ENCODE measurements around the gene GMFB.
"Not testable (repeated sequence)": the region's sequence is repeated elsewhere in the genome, so short reads cannot be mapped to it uniquely, and the experiment has no call there.

Gene GMFB

DNA sequence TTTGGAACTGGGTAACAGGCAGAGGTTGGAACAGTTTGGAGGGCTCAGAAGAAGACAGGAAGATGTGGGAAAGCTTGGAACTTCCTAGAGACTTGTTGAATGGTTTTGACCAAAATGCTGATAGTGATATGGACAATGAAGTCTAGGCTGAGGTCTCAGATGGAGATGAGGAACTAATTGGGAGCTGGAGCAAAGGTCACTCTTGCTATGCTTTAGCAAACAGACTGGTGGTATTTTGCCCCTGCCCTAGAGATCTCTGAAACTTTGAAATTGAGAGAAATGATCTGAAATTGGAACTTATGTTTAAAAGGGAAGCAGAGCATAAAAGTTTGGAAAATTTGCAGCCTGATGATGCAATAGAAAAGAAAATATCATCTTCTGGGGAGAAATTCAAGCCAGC, 30.2 kb downstream of the GMFB start:
- not testable (repeated sequence) for DNase-seq (ENCODE audit: low read depth in 2 of 2)

DNA sequence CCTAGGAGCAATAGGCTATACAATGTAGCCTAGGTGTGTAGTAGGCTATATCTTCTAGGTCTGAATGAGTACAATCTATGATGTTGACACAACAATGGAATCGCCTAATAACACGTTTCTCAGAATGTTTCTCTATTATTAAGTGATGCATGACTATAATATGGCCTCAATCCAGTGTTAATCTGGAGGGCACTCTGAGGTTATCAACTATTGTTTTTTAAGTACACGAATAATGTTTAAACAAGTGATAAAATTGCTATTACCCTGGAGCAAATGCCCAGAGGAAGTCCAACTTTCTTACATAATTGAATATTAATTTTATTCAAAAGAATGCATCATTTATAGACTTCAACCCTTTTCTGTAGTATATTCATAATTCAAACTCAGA, 31.2 kb downstream of the GMFB start:
- DNase-seq (ENCODE audit: low read depth in 2 of 2): no peak

DNA sequence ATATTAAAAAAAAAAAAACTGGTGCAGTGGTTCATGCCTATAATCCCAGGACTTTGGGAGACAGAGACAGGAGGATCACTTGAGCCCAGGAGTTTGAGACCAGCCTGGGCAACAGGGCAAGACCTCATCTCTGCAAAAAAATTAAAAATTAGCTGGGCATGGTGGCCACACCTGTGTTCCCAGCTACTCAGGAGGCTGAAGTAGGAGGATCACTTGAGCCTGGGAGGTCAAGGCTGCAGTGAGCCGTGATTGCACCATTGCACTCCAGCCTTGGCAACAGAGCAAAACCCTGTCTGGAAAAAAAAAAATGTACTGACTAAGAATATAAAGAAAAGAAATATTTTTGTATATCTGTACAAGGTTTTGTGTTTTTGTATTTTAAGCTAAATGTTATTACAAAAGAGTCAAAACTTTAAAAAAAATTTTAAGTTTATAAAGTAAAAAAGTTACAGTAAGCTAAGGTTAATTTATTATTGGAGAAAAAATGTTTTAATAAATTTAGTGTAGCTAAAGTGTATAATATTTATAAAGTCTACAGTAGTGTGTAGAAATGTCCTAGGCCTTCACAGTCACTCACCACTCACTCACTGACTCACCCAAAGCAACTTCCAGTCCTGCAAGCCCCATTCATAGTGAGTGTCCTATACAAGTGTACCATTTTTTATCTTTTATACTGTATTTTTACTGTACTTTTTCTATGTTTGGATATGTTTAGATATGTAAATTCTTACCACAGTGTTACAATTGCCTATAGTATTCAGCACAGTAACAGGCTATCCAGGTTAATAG, 31.8 kb downstream of the GMFB start:
- not testable (repeated sequence) for DNase-seq (ENCODE audit: low read depth in 2 of 2)

DNA sequence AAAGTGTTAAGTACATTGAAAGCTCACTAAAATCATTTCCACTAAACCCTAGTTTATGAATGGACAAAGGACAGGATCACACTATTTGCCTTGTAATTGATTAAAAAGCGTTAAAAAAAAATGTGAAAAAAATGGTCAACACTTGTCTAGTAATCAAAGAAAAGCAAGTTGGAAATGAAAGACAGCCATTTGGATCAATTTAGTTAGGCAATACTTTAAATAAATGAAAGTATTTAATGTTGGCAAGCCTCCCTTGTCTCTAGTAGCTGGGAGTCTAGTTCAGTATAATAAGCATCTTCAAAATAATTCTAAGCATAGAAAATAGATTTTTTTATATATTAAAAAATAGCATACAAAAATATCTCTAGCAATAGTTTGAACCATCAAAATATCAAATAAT, 33.4 kb downstream of the GMFB start:
- DNase-seq (ENCODE audit: low read depth in 2 of 2): no peak

DNA sequence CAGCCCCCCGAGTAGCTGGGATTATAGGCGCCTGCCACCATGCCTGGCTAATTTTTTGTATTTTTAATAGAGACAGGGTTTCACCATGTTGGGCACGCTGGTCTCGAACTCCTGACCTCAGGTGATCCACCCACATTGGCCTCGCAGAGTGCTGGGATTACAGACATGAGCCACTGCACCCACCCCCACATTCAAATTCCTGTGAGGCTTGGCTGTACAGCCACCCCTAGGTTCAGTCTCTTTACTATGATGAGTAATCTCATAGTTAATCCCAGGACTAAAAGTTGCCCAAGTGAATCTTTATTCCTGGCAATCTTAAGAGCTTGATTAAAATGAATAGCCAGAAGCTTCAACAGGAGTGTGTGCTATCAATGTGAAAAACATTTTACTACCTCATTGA, 34.8 kb downstream of the GMFB start:
- DNase-seq (ENCODE audit: low read depth in 2 of 2): not testable (repeated sequence)

DNA sequence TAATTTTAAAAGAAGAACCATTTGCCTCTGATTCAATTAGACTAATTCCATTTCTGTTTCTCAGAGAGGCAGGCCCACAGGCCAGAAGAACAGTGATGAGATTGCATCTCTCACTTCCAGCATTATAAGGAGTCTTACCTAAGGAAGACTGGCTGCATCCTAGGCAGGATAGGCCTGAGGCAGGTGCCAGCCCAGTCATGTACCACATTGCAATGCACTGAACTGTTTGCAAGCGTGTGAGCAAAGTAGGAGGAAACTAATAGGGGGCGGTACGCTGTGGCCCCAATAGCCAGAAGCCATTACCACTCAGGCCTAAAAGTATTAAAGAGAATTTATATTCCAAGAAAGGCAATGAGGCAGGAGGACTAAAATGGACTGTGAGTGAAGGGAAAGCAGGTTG, 35.5 kb downstream of the GMFB start:
- no peak for DNase-seq (ENCODE audit: low read depth in 2 of 2)

DNA sequence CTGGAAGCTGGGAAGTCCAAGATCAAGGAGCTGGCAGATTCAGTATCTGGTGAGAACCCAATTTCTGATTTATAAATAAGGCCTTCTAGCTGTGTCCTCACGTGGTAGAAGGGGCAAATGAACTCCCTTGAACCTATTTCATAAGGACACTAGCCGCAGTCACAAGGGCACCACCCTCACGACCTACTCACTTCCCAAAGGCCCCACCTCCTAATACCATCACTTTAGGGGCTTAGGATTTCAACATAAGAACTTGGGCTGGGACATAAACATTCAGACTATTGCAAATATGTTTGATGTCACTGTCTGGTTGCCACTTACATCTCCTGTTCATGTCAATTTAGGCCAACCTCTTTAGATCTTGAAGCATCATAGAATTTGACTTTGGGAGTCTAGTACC, 36.8 kb downstream of the GMFB start:
- no peak for DNase-seq (ENCODE audit: low read depth in 2 of 2)

DNA sequence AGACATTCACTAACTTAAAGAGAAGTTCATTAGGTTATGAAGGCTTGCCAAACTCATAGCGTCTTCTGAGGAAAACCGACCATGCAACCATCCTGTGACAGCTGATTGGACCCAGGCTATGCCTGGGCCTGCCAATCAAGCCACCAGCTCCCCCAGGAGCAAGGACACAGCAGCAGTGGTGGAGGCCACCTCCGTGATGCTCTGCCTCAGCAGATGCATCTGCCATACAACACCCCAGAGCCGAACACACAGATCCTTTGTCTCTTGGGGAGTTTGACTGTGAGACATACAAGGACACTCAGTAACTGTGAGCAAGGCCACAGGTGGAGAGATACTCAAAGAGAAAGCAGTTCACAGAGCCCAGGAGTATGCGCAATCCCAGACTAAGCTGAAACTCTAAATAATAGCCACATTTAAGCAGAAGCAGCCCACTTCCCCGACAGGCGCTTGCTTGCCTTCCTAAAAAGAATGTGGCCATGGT, 37.6 kb downstream of the GMFB start:
- DNase-seq (ENCODE audit: low read depth in 2 of 2): no peak

DNA sequence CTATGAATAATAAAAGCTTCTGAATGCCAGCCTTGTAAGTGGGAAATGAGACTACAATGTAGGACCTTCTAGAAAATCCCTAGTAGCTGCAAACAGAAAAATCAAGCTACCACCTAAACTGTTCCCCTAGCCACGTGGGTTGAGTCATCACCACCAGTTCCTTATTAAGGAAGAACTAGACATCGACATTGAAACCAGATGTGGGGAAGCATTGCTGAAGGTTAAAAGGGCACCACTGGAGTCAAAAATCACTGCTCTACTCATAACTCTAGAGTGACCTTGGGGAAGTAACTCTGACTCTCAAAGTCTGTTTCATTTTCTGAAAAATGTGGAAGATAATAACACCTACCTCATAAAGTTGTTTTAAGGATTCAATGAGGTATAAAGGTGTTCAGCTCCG, 38.2 kb downstream of the GMFB start:
- DNase-seq (ENCODE audit: low read depth in 2 of 2): peak; percentile 54 to 55

DNA sequence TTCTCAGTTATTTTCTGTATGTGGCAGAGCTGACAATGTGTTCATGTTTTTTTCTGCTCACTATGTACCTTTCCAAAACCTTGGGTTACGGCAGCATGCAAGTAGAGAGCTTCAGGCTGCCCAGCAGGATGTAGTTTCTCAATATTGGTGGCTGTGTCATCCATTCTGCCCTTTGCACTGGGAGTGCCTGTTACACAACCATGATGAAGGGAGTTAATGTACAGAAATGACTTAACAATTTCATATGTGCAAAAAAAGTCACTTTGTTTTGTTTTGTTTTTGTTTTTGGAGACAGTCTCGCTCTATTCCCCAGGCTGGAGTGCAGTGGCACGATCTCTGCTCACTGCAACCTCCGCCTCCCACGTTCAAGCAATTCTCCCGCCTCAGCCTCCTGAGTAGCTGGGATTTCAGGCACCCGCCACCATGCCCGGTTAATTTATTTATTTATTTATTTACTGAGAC, 41.5 kb downstream of the GMFB start:
- no peak for DNase-seq (ENCODE audit: low read depth in 2 of 2)

DNA sequence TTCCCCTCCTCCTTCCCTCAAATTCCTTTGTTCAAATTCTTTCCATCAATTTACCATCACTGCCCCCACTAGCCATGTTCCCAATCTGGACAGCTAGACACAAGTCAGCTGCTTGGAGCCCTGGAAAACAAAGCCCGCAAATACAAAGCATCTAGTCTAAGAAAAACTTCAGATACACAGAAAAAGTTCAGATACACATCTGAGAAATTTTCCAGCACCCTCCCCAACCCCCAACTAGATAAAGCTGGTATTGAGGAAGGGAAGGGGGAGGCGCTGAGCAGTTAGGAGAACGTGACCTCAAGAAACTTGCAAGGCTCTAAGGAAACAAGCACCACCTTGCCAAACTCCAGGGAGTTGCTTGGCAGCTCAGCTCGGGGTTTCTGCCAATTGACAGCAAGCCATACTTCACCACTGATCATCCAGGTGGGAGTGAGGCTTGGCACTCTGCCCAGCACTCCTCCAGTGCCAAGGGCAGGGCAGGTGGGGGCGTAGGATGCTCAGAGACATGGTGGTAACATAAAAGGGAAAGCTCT, 42.6 kb downstream of the GMFB start:
- no peak for DNase-seq (ENCODE audit: low read depth in 2 of 2)

DNA sequence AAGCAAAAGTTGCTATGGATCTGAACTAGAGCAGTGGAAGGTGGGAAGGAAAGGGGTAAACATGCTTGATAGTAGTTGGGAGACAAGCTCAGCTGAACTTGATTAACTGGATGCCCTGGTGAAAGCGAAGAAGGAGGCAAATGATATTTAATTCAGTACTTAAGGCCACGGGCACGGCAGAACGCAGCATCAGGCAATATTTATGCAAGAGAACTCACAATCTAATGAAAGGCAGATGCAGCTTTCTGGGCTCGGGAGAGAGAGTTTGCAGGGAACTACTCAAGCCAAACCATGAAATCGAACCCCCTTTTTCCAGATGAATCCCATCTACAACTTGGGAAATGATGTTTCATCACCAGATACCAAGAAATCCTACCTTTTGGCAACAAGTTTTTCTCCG, 44.1 kb downstream of the GMFB start:
- DNase-seq (ENCODE audit: low read depth in 2 of 2): peak; percentile 80 to 84

DNA sequence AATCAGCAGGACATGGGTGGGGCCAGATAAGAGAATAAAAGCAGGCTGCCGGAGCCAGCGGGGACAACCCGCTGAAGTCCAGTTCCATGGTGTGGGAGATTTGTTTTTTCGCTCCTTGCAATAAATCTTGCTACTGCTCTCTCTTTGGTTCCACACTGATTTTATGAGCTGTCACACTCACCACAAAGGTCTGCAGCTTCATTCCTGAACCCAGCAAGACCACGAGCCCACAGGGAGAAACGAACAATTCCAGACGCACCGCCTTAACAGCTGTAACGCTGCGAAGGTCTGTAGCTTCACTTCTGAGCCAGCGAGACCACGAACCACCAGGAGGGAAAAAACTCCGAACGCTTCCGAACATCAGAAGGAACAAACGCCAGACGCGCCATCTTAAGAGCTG, 44.8 kb downstream of the GMFB start:
- peak; percentile 53 to 56 for DNase-seq (ENCODE audit: low read depth in 2 of 2)

DNA sequence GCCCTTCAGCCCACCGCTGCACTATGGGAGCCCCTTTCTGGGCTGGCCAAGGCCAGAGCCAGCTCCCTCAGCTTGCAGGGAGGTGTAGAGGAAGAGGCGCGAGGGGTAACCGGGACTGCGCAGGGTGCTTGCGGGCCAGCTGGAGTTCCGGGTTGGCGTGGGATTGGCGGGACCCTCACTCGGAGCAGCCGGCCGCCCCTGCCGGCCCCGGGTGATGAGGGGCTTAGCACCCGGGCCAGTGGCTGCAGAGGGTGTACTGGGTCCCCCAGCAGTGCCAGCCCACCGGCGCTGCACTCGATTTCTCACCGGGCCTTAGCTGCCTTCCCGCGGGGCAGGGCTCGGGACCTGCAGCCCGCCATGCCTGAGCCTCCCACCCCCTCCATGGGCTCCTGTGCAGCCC, 45.8 kb downstream of the GMFB start:
- not testable (repeated sequence) for DNase-seq (ENCODE audit: low read depth in 2 of 2)

DNA sequence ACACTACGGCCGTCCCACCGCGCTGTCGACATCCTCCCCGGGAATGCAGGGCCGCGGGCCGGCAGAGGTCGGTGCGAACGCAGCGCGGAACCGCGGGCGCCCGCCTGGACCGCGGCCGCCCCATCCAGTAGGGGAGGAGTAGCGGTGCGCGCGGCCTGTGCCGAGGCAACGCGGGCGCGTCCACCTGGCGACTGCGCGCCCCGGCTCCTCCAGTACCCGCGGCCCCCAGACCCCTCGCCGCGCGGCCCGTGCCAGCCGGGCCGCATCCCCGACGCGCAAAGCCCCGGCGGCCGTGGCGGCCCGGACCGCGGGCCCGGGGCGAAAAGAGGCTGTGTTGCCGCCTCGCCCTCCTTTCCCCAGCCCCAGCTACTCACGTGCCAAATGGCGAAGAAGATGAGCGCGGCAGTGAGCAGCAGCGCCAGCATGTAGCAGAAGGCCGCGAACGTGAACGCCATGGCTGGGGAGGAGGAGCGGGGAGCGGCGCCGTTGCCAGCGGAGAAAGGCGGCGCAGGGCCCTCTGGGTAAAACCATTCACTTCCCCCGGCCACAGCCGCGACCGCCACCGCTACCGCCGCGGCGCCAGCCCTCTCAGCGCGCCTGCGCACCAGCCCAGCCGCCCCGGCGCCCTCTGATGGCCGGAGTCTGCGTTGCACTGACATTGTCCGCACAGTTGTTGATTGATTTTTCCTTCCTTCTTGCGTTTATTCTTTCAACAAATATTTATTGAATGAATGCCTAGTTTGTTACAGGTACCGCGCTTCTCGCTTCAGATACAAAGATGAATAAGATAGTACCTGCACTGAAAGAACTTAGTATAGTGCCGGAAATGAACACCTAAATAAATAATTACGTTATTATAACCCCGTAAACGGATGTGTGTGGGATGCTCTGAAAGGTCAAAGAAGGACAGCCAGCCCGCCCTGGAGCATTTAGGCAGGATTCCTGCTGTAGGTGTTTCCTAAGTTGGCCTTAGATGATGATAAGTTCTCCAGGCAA, 47.6 kb downstream of the GMFB start, which contains the start of gene CNIH1:
Gene CNIH1 (minus strand): TSS at position 502 of the 996 bp plus-strand sequence. CDS start 47 bp downstream, at position 455.
- peak; percentile 84 to 86 for DNase-seq (ENCODE audit: low read depth in 2 of 2)

DNA sequence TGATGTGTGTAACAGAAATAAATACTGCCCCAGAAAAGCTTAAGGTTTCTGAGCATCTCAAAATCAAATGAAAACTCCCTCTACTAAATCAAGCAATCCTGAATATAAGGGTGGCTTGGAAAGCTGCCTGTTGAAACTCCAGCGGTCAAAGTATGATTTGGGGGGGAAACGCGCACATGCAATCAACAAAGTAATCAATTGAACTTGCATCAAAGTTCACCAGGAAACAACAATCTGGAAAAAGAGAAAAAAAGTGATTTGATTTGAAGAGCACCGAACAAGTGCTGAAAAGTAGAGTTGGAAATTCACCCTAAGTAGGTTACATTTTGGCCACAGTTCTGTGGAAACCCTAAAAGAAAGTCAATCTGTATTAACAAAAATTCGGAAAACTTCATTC, 48.3 kb downstream of the GMFB start:
- DNase-seq (ENCODE audit: low read depth in 2 of 2): no peak

DNA sequence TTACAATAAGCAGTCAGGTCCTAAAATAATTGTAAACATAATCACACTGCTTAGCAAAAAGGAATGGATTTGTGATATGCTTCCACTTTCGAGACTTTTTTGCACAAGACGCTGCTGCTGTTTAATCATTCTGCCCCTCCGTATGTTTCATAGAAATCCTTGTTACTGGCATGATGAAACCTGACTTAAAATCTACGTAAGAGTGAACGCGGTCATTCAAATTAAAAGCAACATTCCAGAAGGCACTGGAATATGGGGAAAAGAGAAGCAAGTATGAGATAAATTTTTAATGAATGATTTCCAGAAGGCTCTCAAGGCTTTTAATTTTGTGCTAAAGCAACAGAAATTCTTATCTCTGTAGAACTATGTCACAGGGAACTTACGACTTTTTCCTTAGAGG, 48.7 kb downstream of the GMFB start:
- no peak for DNase-seq (ENCODE audit: low read depth in 2 of 2)

DNA sequence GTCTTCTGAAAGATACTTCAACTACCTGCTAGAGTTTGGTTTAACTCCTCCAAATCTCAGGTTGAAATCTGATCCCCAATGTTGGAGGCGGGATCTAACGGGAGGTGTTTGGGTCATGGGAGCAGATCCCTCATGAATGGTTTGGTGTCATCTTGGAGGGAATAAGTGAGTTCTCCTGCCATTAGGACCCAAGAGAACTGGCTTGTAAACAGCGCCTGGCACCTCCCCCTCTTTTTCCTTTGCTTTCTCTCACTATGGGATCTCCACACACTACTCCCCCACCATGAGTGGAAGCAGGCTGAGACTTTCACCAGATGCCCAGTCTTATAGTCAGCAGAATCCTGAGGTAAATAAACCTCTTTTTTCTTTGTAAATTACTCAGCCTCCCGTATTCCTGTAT, 50.1 kb downstream of the GMFB start:
- DNase-seq (ENCODE audit: low read depth in 2 of 2): no peak

DNA sequence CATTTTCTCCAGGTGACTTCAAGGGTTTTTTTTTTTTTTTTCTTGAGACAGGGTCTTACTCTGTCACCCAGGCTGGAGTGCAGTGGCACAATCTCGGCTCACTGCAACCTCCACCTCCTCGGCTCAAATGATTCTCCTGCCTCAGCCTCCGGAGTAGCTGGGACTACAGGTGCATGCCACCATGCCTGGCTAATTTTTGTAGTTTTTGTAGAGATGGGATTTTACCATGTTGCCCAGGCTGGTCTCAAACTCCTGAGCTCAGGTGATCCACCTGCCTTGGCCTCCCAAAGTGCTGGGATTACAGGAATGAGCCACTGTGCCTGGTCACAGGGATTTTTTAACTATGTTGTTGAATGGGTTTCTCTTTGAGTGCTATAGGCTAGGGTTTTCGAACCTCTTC, 50.8 kb downstream of the GMFB start:
- DNase-seq (ENCODE audit: low read depth in 2 of 2): not testable (repeated sequence)

DNA sequence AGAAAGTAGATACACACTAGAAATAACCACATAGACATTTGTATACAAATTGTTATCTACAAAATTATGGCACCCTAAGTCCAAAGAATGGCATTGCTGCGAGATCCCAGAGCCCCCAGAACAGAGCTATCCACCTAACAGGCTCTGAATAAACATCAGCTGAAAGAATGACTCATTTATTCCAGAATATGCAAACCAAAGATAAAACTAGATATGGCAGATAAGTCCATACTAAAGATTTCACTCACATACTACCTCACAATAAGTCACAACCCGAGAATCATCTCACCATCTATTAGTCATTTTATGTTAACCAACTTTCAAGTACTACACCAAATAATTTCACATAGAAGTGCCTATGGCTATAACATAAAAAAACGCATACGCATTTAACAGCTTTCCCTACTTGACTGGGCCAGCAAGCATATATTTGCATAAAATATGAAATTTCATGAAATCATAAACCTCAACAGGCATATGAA, 53.2 kb downstream of the GMFB start:
- no peak for DNase-seq (ENCODE audit: low read depth in 2 of 2)

DNA sequence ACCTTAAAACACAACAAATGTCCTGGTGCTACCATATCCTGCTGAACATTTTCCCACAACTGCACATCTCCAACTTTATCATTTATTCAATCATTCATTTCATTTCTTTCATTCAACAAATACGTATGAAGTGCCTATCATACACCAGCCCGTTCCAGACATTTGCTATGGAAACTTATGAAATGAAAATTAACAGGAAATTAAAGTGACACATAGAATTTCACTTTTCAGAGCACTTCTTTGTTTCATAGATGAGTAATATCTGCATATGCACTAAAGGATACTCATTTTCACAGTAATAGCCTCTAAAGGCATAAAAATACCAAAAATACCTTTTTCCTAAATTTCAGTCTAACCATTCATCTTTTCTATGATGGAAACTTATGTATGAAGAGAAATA, 60.3 kb downstream of the GMFB start:
- no peak for DNase-seq (ENCODE audit: low read depth in 2 of 2)

DNA sequence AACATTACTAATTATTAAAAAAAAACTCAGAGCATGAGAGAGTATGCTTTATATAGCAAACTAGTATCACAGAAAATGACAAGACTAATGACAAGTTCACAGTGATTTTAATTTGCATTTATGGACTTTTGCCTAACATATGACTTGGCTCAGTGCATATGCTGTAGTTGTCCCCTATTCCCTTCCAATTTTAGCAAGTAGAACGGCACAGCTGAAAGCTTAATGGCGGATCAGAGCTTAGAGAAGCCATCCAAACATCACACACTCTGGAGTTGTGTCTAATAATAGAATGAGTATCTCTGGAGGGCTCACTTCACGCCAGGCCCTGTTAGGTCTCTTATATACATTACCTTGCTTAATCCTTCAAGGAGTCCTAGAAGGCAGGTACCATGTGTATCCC, 60.9 kb downstream of the GMFB start:
- DNase-seq (ENCODE audit: low read depth in 2 of 2): no peak

Measured in fibroblast of skin of left quadriceps (primary cell).